Measurements from ENCODE around the gene FOSL2.

The FOSL2 gene

DNA sequence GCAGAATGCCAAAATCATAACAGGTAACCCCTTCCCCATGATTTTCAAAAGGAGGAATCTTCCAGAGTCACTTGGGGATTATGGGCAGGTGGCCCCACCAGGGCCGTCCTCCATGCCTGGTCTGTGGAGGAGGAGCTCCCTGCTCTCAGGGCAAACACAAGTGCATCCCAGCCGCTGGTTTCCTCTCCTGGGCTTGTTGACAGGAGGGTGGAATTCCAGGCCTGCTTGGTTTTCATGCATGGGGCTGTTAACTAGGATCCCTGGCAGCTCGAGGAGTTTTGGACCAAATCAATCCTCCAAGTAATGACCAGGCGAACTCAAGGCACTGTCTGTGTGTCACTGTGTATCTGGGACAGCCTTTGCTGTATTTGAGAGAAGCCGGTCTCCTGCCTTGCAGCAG, 45.3 kb downstream of the FOSL2 start:
- TF ChIP-seq, protein P1, sequence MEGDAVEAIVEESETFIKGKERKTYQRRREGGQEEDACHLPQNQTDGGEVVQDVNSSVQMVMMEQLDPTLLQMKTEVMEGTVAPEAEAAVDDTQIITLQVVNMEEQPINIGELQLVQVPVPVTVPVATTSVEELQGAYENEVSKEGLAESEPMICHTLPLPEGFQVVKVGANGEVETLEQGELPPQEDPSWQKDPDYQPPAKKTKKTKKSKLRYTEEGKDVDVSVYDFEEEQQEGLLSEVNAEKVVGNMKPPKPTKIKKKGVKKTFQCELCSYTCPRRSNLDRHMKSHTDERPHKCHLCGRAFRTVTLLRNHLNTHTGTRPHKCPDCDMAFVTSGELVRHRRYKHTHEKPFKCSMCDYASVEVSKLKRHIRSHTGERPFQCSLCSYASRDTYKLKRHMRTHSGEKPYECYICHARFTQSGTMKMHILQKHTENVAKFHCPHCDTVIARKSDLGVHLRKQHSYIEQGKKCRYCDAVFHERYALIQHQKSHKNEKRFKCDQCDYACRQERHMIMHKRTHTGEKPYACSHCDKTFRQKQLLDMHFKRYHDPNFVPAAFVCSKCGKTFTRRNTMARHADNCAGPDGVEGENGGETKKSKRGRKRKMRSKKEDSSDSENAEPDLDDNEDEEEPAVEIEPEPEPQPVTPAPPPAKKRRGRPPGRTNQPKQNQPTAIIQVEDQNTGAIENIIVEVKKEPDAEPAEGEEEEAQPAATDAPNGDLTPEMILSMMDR (IDR thresholded peaks at IDR 0.05; ENCODE audit: low read depth, low read length, missing control alignments): no peak
- no peak for DNase-seq (ENCODE audit: extremely low read depth, low read depth)
- no peak overlapping the region for H3K4me3 ChIP-seq (replicated peaks; ENCODE audit: low read depth, low read length)

DNA sequence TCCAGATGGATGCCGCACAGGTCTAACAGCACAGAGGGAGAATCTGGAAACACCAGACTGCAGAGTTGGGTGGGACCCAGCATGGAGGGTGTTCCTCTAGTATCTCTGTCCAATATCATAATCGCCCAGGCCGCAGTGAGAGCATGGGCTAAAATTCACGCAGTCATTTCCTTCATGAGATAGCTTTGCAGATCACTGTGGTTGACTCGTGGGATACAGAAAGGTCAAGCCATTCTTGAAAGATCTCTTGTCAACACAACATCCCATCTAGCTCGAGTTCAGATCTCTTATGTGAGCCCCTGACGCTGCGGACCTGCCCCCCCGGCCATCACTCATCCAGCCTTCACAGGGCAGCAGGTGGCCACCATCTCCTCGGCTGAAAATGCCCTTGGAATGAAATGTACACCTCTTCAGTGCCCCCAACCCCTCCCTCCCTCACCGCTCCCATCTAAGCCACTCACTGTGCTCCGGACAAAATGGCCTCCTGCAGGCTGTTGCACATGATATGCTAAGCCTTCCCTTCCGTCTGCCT, 45.9 kb downstream of the FOSL2 start:
- TF ChIP-seq, protein P1 (IDR thresholded peaks at IDR 0.05; ENCODE audit: low read depth, low read length, missing control alignments): no peak
- DNase-seq (ENCODE audit: extremely low read depth, low read depth): no peak
- no peak overlapping the region for H3K4me3 ChIP-seq (replicated peaks; ENCODE audit: low read depth, low read length)

DNA sequence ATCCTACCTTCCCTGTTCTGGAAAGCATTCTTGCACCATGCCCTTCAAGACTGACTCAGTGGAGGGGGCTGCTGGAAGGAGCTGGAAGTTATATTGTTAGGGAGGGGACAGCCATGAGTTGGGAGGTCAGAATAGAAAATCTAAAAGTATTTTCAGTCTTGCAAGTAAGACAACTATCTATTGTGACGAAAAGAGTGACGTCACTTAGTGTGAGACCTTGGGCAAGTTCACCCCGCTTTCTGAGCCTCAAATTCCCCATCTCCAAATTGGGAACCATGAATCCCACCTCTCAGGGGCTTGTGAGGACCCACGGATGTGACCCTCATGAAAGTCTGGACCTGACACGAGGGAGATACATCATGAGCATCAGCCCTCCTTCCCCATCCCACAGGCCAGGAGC, 46.5 kb downstream of the FOSL2 start:
- no peak overlapping the region for H3K4me3 ChIP-seq (replicated peaks; ENCODE audit: low read depth, low read length)
- TF ChIP-seq, protein P1 (IDR thresholded peaks at IDR 0.05; ENCODE audit: low read depth, low read length, missing control alignments): no peak
- no peak for DNase-seq (ENCODE audit: extremely low read depth, low read depth)

DNA sequence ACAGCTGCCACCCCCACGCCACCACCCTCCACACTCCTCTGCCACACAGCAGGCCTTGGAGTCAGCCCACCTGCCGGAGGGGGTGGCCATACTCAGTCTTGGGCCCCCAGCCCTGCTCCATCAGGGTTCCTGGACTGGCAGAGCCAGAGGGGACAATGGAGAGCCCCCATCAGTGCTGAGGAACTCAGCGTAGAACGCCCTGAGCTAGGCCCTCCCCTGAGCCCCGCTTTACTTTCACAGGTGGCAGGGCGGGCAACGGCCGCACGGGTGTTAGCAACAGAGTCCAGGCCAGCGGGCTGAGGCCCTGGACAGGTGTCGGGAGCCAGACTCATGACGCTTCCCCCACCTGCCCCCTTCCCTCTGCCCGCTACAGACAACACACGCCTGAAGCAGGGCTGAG, 47.1 kb downstream of the FOSL2 start:
- TF ChIP-seq, protein P1 (IDR thresholded peaks at IDR 0.05; ENCODE audit: low read depth, low read length, missing control alignments): no peak
- no peak for DNase-seq (ENCODE audit: extremely low read depth, low read depth)
- H3K4me3 ChIP-seq (replicated peaks; ENCODE audit: low read depth, low read length): no peak overlapping the region

DNA sequence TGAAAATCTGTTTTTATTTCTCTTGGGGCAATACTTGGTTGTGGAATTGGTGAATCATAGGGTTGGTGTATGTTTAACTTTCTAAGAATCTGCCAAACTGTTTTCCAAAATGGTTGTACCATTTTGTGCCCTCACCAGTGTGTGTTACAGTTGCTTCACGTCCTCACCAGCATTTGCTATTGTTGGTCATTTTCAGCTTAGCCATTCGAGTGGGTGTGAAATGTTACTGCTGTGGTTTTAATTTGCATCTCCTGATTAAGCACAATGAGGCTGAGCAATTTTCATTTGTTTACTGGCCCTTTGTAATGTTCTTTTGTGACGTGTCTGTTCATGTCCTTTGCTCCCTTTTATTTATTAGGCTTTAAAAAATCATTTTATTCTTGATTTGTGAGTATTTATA, 49.7 kb downstream of the FOSL2 start:
- TF ChIP-seq, protein P1 (IDR thresholded peaks at IDR 0.05; ENCODE audit: low read depth, low read length, missing control alignments): no peak
- no peak for DNase-seq (ENCODE audit: extremely low read depth, low read depth)
- H3K4me3 ChIP-seq (replicated peaks; ENCODE audit: low read depth, low read length): no peak overlapping the region

DNA sequence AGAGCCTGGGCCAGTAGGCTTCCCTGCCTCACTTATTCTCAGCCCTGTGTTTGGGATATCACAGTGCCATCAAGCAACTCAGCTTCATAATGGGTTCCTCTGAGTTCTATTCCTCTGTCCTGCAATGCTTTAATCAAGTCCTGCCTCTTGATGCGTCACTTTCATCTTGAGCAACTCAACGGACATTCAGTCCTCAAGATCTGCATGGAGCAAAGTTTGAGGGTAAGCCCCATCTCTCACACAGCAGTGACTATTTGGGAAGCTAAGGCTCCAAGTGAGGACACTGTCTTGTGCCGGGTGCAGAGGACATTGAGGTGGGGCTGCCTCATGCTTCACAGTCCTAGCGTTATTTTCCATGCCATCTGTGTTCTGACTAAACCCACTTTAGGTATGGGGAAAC, 52.3 kb downstream of the FOSL2 start:
- DNase-seq (ENCODE audit: extremely low read depth, low read depth): no peak
- TF ChIP-seq, protein P1 (IDR thresholded peaks at IDR 0.05; ENCODE audit: low read depth, low read length, missing control alignments): no peak
- H3K4me3 ChIP-seq (replicated peaks; ENCODE audit: low read depth, low read length): no peak overlapping the region
